Nephron (organoid): ENCODE results near the gene FANCG.

Source experiments
- H3K27ac Mint-ChIP-seq, 3 experiments: 2 replicates each; pipeline ENCODE4 v1.8.0; 2020; ENCODE audit warnings: mixed read lengths in 3 of 3, mild to moderate bottlenecking in 2 of 3, moderate library complexity in 1 of 3
- H3K27me3 Mint-ChIP-seq: 2 replicates; pipeline ENCODE4 v1.8.0; 2021; ENCODE audit warnings: low read depth, mild to moderate bottlenecking, moderate library complexity, mixed read lengths
- H3K36me3 Mint-ChIP-seq: 2 replicates; pipeline ENCODE4 v1.8.0; 2020; ENCODE audit warnings: low read depth, mixed read lengths
- H3K4me1 Mint-ChIP-seq: 2 replicates; pipeline ENCODE4 v1.8.0; 2020; ENCODE audit warnings: mixed read lengths
- H3K4me3 Mint-ChIP-seq, 3 experiments: 2 replicates each; pipeline ENCODE4 v1.8.0; 2020; ENCODE audit warnings: mild to moderate bottlenecking in 3 of 3, mixed read lengths in 3 of 3, moderate library complexity in 2 of 3
- H3K9me3 Mint-ChIP-seq: 2 replicates; pipeline ENCODE4 v1.8.0; 2020; ENCODE audit warnings: mixed read lengths
- TF ChIP-seq, protein P1 (sequence below), 3 experiments: fragments of 200-600 bp; sonication (generic); IDR thresholded peaks; one replicate each; pipeline ENCODE4 v1.5.0; 2021; ENCODE audit warnings: antibody characterized with exemption in 3 of 3; ENCODE audit not compliant: unreplicated experiment in 3 of 3

Gene FANCG

GRCh38 chr9:35035851-35036701, 43.7 kb downstream of the FANCG start:
- Mint-ChIP-seq H3K27me3 (no peaks in the 10 kb centered on the region), H3K27ac (no peak overlapping the region), H3K4me1 (no peaks in the 10 kb centered on the region), H3K4me3 (no peak overlapping the region), H3K36me3 (peaks cover 16% of the 10 kb centered on the region), H3K9me3 (no peaks in the 10 kb centered on the region)
- TF ChIP-seq, protein P1, sequence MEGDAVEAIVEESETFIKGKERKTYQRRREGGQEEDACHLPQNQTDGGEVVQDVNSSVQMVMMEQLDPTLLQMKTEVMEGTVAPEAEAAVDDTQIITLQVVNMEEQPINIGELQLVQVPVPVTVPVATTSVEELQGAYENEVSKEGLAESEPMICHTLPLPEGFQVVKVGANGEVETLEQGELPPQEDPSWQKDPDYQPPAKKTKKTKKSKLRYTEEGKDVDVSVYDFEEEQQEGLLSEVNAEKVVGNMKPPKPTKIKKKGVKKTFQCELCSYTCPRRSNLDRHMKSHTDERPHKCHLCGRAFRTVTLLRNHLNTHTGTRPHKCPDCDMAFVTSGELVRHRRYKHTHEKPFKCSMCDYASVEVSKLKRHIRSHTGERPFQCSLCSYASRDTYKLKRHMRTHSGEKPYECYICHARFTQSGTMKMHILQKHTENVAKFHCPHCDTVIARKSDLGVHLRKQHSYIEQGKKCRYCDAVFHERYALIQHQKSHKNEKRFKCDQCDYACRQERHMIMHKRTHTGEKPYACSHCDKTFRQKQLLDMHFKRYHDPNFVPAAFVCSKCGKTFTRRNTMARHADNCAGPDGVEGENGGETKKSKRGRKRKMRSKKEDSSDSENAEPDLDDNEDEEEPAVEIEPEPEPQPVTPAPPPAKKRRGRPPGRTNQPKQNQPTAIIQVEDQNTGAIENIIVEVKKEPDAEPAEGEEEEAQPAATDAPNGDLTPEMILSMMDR (IDR thresholded peaks at IDR 0.05; ENCODE audit: unreplicated experiment in 3 of 3) = no peak

DNA sequence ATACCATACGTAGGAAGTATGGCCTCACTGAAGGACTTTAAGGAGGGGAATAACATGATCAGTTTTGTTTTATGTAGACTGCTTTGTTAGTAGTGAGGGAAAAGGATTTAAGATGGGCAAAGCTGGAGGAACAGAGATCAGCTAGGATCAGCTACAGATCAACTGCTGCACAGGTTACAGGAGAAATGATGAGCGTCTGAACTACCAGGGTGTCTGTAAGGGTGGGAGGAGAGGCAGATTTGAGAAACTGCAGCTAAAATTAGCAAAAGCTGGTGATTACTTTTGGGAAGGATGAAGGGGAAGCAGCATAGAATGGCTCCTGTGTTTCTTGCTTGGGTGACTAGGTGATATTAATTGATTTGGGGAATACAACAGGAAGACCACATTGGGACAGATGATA, 46.6 kb downstream of the FANCG start:
- H3K36me3 Mint-ChIP-seq = peaks cover 21% of the 10 kb centered on the region
- H3K9me3 Mint-ChIP-seq = no peaks in the 10 kb centered on the region
- no peaks in the 10 kb centered on the region for H3K27me3 Mint-ChIP-seq
- TF ChIP-seq, protein P1 (IDR thresholded peaks at IDR 0.05; ENCODE audit: unreplicated experiment in 3 of 3) = no peak
- no peak overlapping the region for H3K27ac Mint-ChIP-seq
- no peak overlapping the region for H3K4me3 Mint-ChIP-seq
- peaks cover 4% of the 10 kb centered on the region for H3K4me1 Mint-ChIP-seq

DNA sequence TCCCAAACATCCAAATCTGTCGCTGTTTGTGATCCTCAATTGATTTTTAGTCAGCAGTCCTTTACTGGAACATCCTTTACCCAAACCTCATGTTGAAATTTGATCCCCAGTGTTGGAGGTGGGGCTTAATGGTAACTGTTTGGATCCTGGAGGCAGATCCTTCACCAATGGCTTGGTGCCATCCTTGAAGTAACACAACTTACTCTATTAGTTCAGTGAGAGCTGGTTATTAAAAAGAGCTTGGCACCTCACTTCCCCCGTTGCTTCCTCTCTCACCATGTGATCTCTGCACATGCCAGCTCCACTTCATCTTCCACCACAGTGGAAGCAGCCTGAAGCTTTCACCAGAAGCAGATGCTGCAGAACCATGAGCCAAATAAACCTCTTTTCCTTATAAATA, 49.9 kb downstream of the FANCG start:
- H3K36me3 Mint-ChIP-seq = peaks cover 16% of the 10 kb centered on the region
- H3K27me3 Mint-ChIP-seq = no peaks in the 10 kb centered on the region
- TF ChIP-seq, protein P1 (IDR thresholded peaks at IDR 0.05; ENCODE audit: unreplicated experiment in 3 of 3) = no peak
- H3K4me3 Mint-ChIP-seq = no peak overlapping the region
- H3K9me3 Mint-ChIP-seq = no peaks in the 10 kb centered on the region
- H3K27ac Mint-ChIP-seq = no peak overlapping the region
- peaks cover 22% of the 10 kb centered on the region for H3K4me1 Mint-ChIP-seq

GRCh38 chr9:35029241-35029640, 50.5 kb downstream of the FANCG start:
- no peaks in the 10 kb centered on the region for H3K27me3 Mint-ChIP-seq
- no peak overlapping the region for H3K27ac Mint-ChIP-seq
- no peaks in the 10 kb centered on the region for H3K9me3 Mint-ChIP-seq
- H3K4me3 Mint-ChIP-seq = no peak overlapping the region
- TF ChIP-seq, protein P1 (IDR thresholded peaks at IDR 0.05; ENCODE audit: unreplicated experiment in 3 of 3) = no peak
- H3K36me3 Mint-ChIP-seq = peaks cover 16% of the 10 kb centered on the region
- H3K4me1 Mint-ChIP-seq = peaks cover 22% of the 10 kb centered on the region

- Mint-ChIP-seq H3K36me3 (peaks cover 24% of the 10 kb centered on the region), H3K4me3 (no peak overlapping the region), H3K27me3 (no peaks in the 10 kb centered on the region), H3K9me3 (no peaks in the 10 kb centered on the region), H3K4me1 (peaks cover 22% of the 10 kb centered on the region), H3K27ac (no peak overlapping the region)
- TF ChIP-seq, protein P1 (IDR thresholded peaks at IDR 0.05; ENCODE audit: unreplicated experiment in 3 of 3) = no peak
Observed at GRCh38 chr9:35028341-35028740, 51.4 kb downstream of the FANCG start.

DNA sequence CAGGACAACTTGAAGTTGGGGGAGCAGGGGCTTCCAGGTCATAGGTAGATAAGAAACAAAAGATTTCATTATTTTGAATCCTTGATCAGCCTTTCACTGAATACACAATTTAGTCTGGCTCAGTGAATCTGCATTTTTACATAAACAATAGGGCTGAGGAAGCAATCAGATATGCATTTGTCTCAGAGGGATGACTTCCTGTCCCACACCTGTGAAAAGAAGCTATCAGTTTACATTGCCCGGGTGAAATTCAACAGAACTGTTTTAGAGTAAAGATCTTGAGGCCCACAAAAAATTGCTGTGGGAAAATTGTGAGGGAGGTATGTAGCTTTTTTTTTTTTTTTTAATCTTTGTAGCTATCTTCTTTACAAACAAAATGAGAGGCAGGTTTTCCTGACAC, 51.9 kb downstream of the FANCG start:
- H3K36me3 Mint-ChIP-seq = peaks cover 25% of the 10 kb centered on the region
- H3K27ac Mint-ChIP-seq = no peak overlapping the region
- H3K9me3 Mint-ChIP-seq = no peaks in the 10 kb centered on the region
- peaks cover 22% of the 10 kb centered on the region for H3K4me1 Mint-ChIP-seq
- TF ChIP-seq, protein P1 (IDR thresholded peaks at IDR 0.05; ENCODE audit: unreplicated experiment in 3 of 3) = no peak
- no peak overlapping the region for H3K4me3 Mint-ChIP-seq
- no peaks in the 10 kb centered on the region for H3K27me3 Mint-ChIP-seq
